Ectodermal cell (in vitro differentiated cells): ENCODE data around the gene CHIC2.
"Not testable (repeated sequence)": the region's sequence is repeated elsewhere in the genome, so short reads cannot be mapped to it uniquely, and the experiment has no call there.

Experiments used
- H3K27ac ChIP-seq: 2 replicates; pipeline ENCODE4 v1.7.0; 2013; ENCODE audit warnings: mild to moderate bottlenecking, low read depth, low read length; ENCODE audit not compliant: insufficient read depth, poor library complexity, severe bottlenecking
- H3K27me3 ChIP-seq: 2 replicates; pipeline ENCODE4 v1.7.0; 2013; ENCODE audit warnings: mild to moderate bottlenecking, low read length; ENCODE audit not compliant: insufficient read depth, control insufficient read depth, poor library complexity, severe bottlenecking
- H3K36me3 ChIP-seq: one replicate; pipeline ENCODE4 v1.7.0; 2013; ENCODE audit warnings: low read length; ENCODE audit not compliant: control insufficient read depth, insufficient read depth
- H3K4me1 ChIP-seq: one replicate; pipeline ENCODE4 v1.7.0; 2013; ENCODE audit warnings: low read length; ENCODE audit not compliant: control insufficient read depth, insufficient read depth
- H3K4me3 ChIP-seq: 2 replicates; pipeline ENCODE4 v1.7.0; 2013; ENCODE audit warnings: low read depth, low read length, control low read depth; ENCODE audit not compliant: insufficient read depth
- H3K9me3 ChIP-seq: 2 replicates; pipeline ENCODE4 v1.7.0; 2013; ENCODE audit warnings: mild to moderate bottlenecking, low read length, moderate library complexity; ENCODE audit not compliant: control insufficient read depth
- WGBS, 2 experiments: methylation state at CpG; one replicate each; pipeline ENCODE4 v1.1.7; 2013; ENCODE audit warnings: missing lambda C conversion rate in 2 of 2; 5-methylcytosine and 5-hydroxymethylcytosine counted together

The CHIC2 gene

DNA sequence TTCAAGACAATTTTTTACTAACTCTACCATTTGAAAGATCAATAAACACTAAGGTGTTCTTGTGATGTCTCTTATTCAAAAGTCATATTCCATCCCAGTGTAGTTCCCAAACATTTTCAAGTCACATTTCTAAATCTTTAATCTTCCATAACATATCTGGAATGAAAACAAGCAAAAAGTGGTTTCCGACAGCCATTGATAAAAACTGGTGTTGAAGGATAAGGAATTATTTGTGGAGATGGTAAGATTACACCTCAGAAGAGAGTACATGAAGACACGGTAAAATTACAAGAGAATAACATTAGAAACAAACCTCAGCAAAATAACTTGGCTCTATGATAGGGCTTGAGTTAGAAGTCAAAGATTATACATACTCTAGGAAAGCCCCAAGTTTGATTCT is 4.3 kb downstream of the CHIC2 start:
- WGBS, 2 experiments: 0% methylated on average over 1 of the region's 2 CpGs; no CpG with 5 or more reads in 1 of the 2 experiments
- Histone ChIP-seq H3K36me3 (no peaks in the 10 kb centered on the region), H3K9me3 (no peaks in the 10 kb centered on the region), H3K4me1 (no peaks in the 10 kb centered on the region), H3K4me3 (no peak overlapping the region), H3K27ac (no peak overlapping the region), H3K27me3 (no peaks in the 10 kb centered on the region)

DNA sequence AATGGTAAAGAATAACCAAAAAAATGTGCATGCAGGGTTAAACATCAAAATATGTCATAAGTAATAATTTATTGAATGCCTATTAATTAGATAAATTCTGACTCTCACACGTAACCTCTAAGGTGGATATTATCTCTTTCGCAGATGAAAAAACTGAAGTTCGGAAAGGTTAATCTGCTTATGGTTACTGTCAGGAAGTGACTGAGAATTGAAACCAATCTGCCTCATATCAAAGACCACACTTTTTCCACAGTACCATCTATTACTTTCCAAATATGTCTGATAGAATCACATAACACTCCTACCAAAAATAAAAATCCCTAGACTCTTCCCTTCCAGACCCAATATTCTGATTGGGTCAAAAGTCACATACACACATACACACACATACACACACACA is 6.2 kb downstream of the CHIC2 start:
- WGBS, 2 experiments: 89 to 100% methylated on average over 1 to 3 of the region's 3 CpGs
- H3K9me3 ChIP-seq: no peaks in the 10 kb centered on the region
- no peak overlapping the region for H3K27ac ChIP-seq
- H3K4me3 ChIP-seq: no peak overlapping the region
- H3K36me3 ChIP-seq: no peaks in the 10 kb centered on the region
- no peaks in the 10 kb centered on the region for H3K4me1 ChIP-seq
- no peaks in the 10 kb centered on the region for H3K27me3 ChIP-seq

DNA sequence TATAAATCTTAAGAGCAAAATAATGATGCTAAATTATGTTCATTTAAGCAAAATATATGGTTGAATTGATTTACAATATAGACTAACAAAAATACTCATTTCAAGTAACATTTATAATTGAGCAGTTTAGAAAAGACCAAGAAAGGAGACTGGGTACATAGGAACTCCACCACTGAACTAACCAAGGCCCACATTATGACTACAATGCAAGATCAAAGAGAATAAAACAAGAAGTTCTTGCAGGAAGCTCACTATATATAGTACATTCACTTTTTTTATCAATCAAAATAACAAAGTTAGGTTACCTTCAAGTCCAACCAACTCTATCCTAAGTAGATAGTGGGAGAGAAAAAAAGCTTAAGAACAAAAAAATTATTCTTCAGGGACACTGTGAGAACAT is 8.0 kb downstream of the CHIC2 start:
- H3K4me3 ChIP-seq: no peak overlapping the region
- no peak overlapping the region for H3K27ac ChIP-seq
- no peaks in the 10 kb centered on the region for H3K9me3 ChIP-seq
- H3K27me3 ChIP-seq: no peaks in the 10 kb centered on the region
- H3K4me1 ChIP-seq: no peaks in the 10 kb centered on the region
- no peaks in the 10 kb centered on the region for H3K36me3 ChIP-seq

DNA sequence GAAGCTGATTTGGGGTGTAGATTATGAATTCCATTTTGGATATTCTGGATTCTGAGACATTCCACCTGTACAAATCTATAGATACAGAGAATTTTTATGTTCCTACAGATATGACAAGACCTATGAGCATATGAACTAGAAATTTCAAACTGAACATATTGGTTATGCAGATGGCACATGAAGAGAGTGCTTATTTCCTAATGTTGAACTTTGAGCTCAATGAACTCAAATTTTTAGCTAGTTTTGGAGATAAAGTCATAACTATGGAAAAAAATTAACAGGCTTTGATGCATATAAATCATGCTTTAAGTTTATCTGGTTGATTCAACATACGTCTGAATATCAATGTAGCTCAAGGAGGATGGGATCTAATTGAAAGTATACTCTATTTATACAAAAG is 8.9 kb downstream of the CHIC2 start:
- H3K4me3 ChIP-seq: no peak overlapping the region
- no peaks in the 10 kb centered on the region for H3K4me1 ChIP-seq
- no peaks in the 10 kb centered on the region for H3K36me3 ChIP-seq
- H3K27ac ChIP-seq: no peak overlapping the region
- no peaks in the 10 kb centered on the region for H3K27me3 ChIP-seq
- H3K9me3 ChIP-seq: no peaks in the 10 kb centered on the region
- 100% methylated on average over 1 of the region's 1 CpG; no CpG with 5 or more reads in 1 of the 2 experiments for WGBS, 2 experiments

DNA sequence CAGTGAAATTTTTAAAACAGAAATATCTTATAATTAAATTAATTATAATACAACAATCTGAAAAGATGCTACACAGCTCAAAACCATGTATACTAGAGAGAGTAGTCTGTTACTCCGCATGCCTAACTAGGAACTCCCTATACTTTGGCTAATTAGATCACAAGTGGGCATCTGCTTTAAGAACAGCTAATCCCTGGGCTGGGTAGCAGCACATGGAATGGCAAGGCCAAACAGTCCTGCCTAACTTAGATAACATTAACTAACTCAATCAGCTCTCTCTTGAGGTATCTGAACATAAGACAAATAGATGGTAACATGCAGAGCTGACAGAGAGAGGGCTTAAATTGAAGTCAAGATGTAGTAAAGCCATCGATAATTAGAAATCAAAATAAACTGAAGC is 9.9 kb downstream of the CHIC2 start:
- no peaks in the 10 kb centered on the region for H3K36me3 ChIP-seq
- 95 to 97% methylated on average over 2 of the region's 2 CpGs for WGBS, 2 experiments
- H3K27me3 ChIP-seq: no peaks in the 10 kb centered on the region
- no peaks in the 10 kb centered on the region for H3K9me3 ChIP-seq
- no peaks in the 10 kb centered on the region for H3K4me1 ChIP-seq
- H3K4me3 ChIP-seq: no peak overlapping the region
- no peak overlapping the region for H3K27ac ChIP-seq

DNA sequence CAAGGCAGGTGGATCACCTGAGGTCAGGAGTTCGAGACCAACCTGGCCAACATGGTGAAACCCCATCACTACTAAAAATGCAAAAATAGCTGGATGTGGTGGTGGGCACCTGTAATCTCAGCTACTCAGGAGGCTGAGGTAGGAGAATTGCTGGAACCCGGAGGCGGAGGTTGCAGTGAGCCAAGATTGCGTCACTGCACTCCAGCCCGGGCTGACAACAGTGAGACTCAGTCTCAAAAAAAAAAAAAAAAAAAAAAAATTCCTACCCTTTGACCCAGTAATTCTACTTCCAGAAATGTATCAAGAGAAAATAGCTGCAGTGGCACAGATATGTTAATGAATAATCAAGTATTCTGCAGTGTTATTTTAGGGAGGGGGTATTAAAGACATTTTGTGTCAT is 11.1 kb downstream of the CHIC2 start:
- H3K4me3 ChIP-seq, H3K36me3 ChIP-seq, H3K4me1 ChIP-seq, H3K9me3 ChIP-seq, H3K27ac ChIP-seq, H3K27me3 ChIP-seq: not testable (repeated sequence)
- 91% methylated on average over 5 of the region's 5 CpGs for WGBS, 2 experiments

DNA sequence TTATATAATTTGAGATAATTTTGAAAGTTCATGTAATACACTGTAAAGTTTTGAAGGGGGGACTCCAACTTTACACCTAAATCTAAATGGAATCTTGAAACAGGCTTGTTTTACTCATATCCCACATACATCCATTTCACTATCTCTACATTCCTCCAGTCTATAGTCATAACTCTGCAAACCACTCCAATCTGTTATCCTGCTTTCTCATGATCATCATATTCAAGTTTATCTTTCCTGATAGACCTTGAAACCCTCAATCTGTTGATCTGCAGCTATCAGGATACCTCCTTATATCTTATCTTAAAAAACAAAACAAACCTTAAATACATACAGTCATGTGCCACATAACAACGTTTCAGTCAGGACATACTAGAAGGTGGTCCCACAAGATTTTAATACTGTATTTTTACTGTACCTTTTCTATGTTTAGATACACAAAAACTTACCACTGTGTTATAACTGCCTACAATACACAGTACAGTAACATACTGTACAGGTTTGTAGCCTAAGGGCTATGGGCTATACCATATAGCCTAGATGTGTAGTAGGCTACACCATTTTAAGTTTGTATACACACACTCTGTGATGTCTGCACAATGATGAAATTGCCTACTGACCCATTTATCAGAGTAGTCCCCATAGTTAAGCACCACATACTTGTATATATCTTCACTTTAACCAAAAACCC is 14.0 kb downstream of the CHIC2 start:
- no peaks in the 10 kb centered on the region for H3K4me1 ChIP-seq
- H3K9me3 ChIP-seq: no peaks in the 10 kb centered on the region
- H3K36me3 ChIP-seq: peaks cover 7% of the 10 kb centered on the region
- 86 to 91% methylated on average over 1 of the region's 1 CpG for WGBS, 2 experiments
- H3K4me3 ChIP-seq: no peak overlapping the region
- no peaks in the 10 kb centered on the region for H3K27me3 ChIP-seq
- H3K27ac ChIP-seq: no peak overlapping the region

DNA sequence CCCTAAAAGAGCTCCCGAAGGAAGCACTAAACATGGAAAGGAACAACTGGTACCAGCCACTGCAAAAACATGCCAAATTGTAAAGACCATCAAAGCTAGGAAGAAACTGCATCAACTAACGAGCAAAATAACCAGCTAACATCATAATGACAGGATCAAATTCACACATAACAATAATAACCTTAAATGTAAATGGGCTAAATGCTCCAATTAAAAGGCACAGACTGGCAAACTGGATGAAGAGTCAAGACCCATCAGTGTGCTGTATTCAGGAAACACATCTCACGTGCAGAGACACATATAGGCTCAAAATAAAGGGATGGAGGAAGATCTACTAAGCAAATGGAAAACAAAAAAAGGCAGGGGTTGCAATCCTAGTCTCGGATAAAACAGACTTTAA is 20.8 kb downstream of the CHIC2 start:
- H3K36me3 ChIP-seq, H3K4me1 ChIP-seq, H3K9me3 ChIP-seq, H3K27me3 ChIP-seq, H3K27ac ChIP-seq, H3K4me3 ChIP-seq: not testable (repeated sequence)
- WGBS, 2 experiments: 100% methylated on average over 1 of the region's 4 CpGs; no CpG with 5 or more reads in 1 of the 2 experiments

DNA sequence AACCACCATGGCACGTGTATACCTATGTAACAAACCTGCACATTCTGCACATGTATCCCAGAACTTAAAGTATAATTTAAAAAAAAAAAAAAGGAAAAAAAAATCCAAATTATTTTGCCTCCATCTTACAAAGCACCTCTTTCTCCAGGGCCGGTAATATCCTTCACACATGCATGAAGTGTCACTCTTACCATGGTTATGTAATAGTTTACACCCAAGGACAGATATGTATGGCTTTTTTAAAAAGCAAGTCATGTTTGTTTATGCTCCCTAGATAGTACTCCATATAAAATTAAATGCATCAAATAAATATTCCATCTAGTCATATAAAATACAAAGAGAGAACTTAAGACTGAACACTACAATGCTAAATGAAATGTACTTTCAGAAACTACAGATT is 22.5 kb downstream of the CHIC2 start:
- H3K4me1 ChIP-seq: no peaks in the 10 kb centered on the region
- no peaks in the 10 kb centered on the region for H3K27me3 ChIP-seq
- 80% methylated on average over 1 of the region's 2 CpGs; no CpG with 5 or more reads in 1 of the 2 experiments for WGBS, 2 experiments
- H3K27ac ChIP-seq: no peak overlapping the region
- H3K36me3 ChIP-seq: no peaks in the 10 kb centered on the region
- H3K9me3 ChIP-seq: no peaks in the 10 kb centered on the region
- no peak overlapping the region for H3K4me3 ChIP-seq

DNA sequence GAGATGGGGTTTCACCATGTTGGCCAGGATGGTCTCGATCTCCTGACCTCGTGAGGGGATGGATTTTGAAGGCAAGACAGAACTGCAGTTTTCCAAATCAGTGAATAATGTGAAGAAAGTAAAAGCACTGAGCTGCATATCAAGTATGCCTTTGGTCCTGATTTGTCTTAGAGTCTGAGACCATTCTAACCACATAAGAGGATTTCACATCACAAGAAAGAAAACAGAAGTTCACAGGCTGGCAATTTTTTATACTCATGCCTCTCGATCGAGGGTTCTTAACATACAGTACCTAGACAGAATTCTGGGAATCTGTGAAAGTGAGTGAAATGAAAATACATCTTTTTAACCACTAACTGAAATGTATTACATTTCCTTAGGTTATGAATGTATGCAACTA is 23.3 kb downstream of the CHIC2 start:
- no peaks in the 10 kb centered on the region for H3K4me1 ChIP-seq
- 80 to 87% methylated on average over 2 of the region's 4 CpGs for WGBS, 2 experiments

DNA sequence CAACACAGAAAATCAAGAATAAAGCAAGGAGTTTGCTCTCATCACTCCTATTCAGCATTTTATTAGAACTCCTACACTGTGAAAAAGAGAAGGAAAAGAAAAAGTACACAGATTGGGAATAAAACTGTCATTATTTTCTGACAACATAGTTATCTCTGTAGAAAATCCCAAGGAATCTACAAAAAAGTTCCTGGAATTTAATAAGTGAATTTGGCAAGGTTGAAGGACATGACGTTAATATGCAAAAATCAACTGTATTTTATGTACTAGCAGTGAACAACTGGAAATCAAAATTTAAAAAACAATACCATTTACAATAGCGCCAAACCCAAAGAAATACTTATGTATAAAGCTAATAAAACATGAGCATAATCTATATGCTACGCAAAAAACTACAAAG is 26.3 kb downstream of the CHIC2 start:
- Histone ChIP-seq H3K4me1 (no peaks in the 10 kb centered on the region), H3K4me3 (no peak overlapping the region), H3K36me3 (no peaks in the 10 kb centered on the region), H3K27me3 (no peaks in the 10 kb centered on the region), H3K27ac (no peak overlapping the region), H3K9me3 (no peaks in the 10 kb centered on the region)
- 100% methylated on average over 1 of the region's 3 CpGs; no CpG with 5 or more reads in 1 of the 2 experiments for WGBS, 2 experiments

More for the DNA sequence above, 23.3 kb downstream of the CHIC2 start:
- Histone ChIP-seq H3K9me3 (no peaks in the 10 kb centered on the region), H3K4me3 (no peak overlapping the region), H3K36me3 (no peaks in the 10 kb centered on the region), H3K27ac (no peak overlapping the region), H3K27me3 (no peaks in the 10 kb centered on the region)
